NCI-H1694 treated with DMSO at 0.1 percent for 48 hours (cell line): ENCODE results near the gene CLPSL1.

ENCODE experiments used
- DNase-seq: peaks from one replicate; lab custom pipeline; 2025; lab: John Stamatoyannopoulos, UW

CLPSL1 gene

GRCh38 chr6:35759426-35759825, 21.4 kb upstream of the CLPSL1 start:
- no peak for DNase-seq

- DNase-seq, result no peak
These were observed 15.1 kb upstream of the CLPSL1 start for GRCh38 chr6:35765739-35766138.

- no peak for DNase-seq
These were observed 11.6 kb upstream of the CLPSL1 start for GRCh38 chr6:35769211-35769610.

- no peak for DNase-seq
These were observed 9.5 kb upstream of the CLPSL1 start for GRCh38 chr6:35771343-35771627.

- no peak for DNase-seq
These were observed 6.6 kb upstream of the CLPSL1 start for GRCh38 chr6:35774116-35774794.

GRCh38 chr6:35775031-35775430, 5.8 kb upstream of the CLPSL1 start:
- no peak for DNase-seq

GRCh38 chr6:35776364-35777215, 4.2 kb upstream of the CLPSL1 start, which contains the start of gene CLPSL2:
CLPSL2 (plus strand) TSS chr6:35776598; CDS start chr6:35776619, 21 bp downstream.
- no peak for DNase-seq

GRCh38 chr6:35777356-35778102, 3.3 kb upstream of the CLPSL1 start:
- DNase-seq, result no peak

GRCh38 chr6:35778437-35778836, 2.4 kb upstream of the CLPSL1 start:
- no peak for DNase-seq

- DNase-seq, result no peak
These were observed 471 bp downstream of the CLPSL1 start for GRCh38 chr6:35781290-35781689.

- no peak for DNase-seq
These were observed 1.6 kb downstream of the CLPSL1 start for GRCh38 chr6:35782424-35782823.

- no peak for DNase-seq
These were observed 3.4 kb downstream of the CLPSL1 start for GRCh38 chr6:35784200-35784599.

GRCh38 chr6:35786272-35786671, 5.5 kb downstream of the CLPSL1 start:
- DNase-seq, result no peak

- DNase-seq, result no peak
These were observed 6.0 kb downstream of the CLPSL1 start for GRCh38 chr6:35786810-35787209.

GRCh38 chr6:35787266-35788218, 6.7 kb downstream of the CLPSL1 start:
- DNase-seq, result no peak

GRCh38 chr6:35788423-35788982, 7.7 kb downstream of the CLPSL1 start:
- no peak for DNase-seq

- DNase-seq, result no peak
These were observed 9.9 kb downstream of the CLPSL1 start for GRCh38 chr6:35790683-35791082.

GRCh38 chr6:35794536-35795452, 14.0 kb downstream of the CLPSL1 start:
- DNase-seq, result no peak

GRCh38 chr6:35795453-35796071, 14.7 kb downstream of the CLPSL1 start:
- no peak for DNase-seq

GRCh38 chr6:35796236-35796635, 15.4 kb downstream of the CLPSL1 start:
- no peak for DNase-seq
